ENCODE measurements around the gene OR13C2.
"Not testable (repeated sequence)": the region's sequence is repeated elsewhere in the genome, so short reads cannot be mapped to it uniquely, and the experiment has no call there.

Gene OR13C2

DNA sequence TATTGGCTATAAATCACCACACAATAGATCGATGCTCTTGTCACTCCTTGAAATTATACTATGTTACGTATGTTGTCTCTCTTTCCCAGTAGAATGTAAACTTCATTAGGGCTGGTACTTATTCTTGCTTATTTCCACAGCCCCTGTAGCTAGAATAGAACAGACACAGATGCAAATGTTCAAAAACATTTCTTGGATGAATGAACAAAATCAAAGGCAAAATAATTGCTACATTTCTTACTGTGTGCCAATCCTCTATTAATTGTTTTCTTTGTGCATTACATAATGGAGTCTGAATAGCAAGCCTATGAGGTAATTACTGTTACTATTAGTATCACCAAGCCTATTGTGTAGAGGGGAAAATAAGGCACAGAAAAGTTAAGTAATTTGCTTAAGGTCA is 725 bp upstream of the OR13C2 start:
- H3K4me3 ChIP-seq (ENCODE audit: low read length) = no peak overlapping the region
- TF ChIP-seq, protein P1, sequence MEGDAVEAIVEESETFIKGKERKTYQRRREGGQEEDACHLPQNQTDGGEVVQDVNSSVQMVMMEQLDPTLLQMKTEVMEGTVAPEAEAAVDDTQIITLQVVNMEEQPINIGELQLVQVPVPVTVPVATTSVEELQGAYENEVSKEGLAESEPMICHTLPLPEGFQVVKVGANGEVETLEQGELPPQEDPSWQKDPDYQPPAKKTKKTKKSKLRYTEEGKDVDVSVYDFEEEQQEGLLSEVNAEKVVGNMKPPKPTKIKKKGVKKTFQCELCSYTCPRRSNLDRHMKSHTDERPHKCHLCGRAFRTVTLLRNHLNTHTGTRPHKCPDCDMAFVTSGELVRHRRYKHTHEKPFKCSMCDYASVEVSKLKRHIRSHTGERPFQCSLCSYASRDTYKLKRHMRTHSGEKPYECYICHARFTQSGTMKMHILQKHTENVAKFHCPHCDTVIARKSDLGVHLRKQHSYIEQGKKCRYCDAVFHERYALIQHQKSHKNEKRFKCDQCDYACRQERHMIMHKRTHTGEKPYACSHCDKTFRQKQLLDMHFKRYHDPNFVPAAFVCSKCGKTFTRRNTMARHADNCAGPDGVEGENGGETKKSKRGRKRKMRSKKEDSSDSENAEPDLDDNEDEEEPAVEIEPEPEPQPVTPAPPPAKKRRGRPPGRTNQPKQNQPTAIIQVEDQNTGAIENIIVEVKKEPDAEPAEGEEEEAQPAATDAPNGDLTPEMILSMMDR (conservative IDR thresholded peaks at IDR 0.05; ENCODE audit: low read depth, low read length) = no peak
- DNase-seq (ENCODE audit: low read depth) = peak; percentile 63

DNA sequence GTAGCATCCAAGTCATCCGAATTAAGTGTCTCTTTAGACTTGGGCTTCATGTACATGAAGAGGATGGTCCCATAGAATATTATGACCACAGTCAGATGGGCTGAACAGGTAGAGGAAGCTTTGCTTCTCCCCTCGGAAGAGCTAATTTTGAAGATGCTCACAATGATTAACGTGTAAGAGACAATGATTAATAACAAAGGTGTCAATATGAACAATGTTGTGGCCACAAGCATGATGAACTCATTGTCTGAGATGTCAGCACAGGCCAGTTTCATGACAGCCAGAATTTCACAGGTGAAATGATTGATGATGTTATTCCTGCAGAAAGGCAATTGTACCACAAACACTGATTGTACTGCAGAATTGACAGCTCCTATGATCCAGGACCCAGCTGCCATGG is 626 bp downstream of the OR13C2 start:
- no peak for DNase-seq (ENCODE audit: low read depth)
- TF ChIP-seq, protein P1 (conservative IDR thresholded peaks at IDR 0.05; ENCODE audit: low read depth, low read length) = no peak
- no peak overlapping the region for H3K4me3 ChIP-seq (ENCODE audit: low read length)

DNA sequence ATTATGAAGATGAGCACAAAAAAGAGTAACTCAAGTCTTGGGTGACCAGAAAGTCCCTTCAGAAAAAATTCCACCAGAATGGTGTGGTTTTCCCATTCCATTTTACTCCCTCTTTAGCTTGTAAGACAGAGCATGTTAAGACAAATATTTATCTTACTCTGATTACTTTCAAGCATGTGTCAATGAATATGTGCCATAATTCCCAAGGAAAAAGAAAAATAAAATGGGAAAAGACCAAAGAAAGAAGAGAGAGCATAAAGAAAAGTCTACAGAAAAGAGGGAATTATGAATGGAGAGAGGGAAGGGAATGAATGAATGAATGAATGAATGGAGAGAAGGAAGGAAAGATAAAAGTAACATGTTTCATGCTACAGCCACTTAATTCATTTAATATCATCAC is 6.1 kb downstream of the OR13C2 start, which contains the start of gene OR13C5:
TSS of gene OR13C5 (minus strand) at position 101 of the 400 bp plus-strand sequence. CDS start at position 101, 0 bp downstream.
- not testable (repeated sequence) for DNase-seq (ENCODE audit: low read depth); H3K4me3 ChIP-seq (ENCODE audit: low read length)

DNA sequence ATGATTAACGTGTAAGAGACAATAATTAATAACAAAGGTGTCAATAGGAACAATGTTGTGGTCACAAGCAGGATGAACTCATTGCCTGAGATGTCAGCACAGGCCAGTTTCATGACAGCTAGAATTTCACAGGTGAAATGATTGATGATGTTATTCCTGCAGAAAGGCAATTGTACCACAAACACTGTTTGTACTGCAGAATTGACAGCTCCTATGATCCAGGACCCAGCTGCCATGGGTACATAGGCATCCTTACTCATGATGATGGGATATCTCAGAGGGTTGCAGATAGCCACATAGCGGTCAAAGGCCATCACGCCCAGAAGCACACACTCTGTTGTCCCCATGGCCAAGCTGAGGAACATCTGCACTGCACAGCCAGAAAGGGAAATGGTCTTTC is 6.7 kb downstream of the OR13C2 start:
- H3K4me3 ChIP-seq (ENCODE audit: low read length); DNase-seq (ENCODE audit: low read depth): not testable (repeated sequence)

DNA sequence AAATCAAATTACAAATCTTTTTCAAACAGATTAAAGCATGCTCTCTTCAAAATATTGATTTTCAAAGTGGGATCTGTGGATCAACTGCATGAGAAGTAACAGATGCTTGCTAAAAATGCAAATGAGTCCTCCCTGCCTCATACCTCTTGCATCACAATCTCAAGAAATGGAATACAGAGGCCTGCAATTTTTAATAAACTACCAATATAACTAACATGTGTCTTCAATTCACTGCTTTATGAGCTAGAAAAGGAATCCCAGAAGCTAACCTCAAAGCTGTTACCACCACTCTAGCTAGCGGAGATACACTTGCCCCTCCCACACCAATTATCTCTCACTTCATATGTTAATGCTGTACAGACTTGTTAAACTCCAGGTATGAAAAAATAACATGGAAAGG is 15.8 kb downstream of the OR13C2 start:
- TF ChIP-seq, protein P1 (conservative IDR thresholded peaks at IDR 0.05; ENCODE audit: low read depth, low read length) = no peak
- no peak overlapping the region for H3K4me3 ChIP-seq (ENCODE audit: low read length)
- DNase-seq (ENCODE audit: low read depth) = no peak

DNA sequence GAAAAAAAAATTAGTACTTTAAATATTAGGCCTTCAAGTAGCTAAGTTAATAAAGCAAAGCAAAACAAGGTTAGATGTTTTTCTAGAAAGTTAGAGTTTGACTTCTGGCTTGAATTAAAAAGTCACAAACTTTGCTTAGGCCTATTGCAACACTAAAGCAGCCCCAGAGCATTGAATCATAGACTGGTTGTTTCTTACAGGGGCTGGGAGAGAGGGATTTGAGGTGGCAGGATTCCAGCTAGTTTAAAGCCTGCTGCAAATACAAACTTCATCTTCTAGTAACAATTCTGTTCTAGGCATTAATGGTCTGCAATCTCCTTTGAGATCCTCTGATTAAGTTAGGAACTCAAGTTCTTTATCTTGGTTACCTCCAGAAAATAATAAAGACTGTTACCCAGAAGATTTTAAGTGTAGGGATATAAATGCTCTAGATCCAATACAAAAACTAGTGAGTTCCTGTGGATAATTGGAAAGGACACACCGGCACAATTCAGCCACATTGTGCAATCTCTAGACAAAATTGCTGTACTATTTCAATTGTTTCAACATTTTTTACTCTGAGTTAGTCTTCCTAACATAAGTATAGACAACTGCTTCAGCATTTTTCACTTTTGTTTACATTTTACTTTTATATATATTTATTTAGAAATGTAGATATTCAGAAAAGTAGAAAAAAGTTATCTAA is 18.8 kb downstream of the OR13C2 start:
- no peak overlapping the region for H3K4me3 ChIP-seq (ENCODE audit: low read length)
- TF ChIP-seq, protein P1 (conservative IDR thresholded peaks at IDR 0.05; ENCODE audit: low read depth, low read length) = no peak
- peak; percentile 61 for DNase-seq (ENCODE audit: low read depth)

DNA sequence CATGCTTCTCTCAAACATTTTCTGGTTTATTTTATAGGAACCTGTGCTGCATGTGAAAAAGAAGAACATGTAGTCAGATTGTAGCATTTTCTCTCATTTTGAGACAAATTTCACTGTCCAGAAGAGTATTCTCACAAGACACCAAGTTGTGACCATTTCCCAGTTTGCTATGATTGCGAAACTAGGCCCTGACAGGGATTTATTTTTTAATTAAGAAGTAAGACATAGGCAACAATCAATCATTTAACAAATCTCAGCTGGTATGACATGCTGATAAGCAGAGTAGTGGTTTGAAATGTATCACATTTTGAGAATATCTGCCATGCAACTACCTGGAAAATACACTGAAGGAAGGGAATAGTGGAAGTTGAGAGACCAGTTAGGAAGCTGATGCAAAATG is 24.9 kb downstream of the OR13C2 start:
- no peak for DNase-seq (ENCODE audit: low read depth)
- no peak overlapping the region for H3K4me3 ChIP-seq (ENCODE audit: low read length)
- TF ChIP-seq, protein P1 (conservative IDR thresholded peaks at IDR 0.05; ENCODE audit: low read depth, low read length) = no peak

DNA sequence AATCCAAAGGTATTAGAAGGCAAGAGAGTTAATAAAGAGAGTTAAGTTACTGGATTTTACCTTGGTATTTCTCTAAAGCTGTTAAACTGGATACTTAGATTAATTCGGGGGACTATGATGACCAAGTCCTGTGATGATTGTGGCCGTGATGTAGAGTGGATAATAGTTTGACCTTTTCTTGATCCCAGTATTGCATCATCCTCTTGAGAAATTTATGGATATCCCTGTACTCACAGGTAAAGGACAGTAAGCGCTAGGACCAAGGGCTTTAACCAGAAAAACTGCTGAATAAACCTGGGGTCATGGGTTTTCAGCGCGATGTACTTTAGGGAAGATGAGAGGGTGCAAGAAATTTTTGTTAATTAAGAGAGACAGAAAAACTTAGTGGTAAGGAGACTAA is 28.2 kb downstream of the OR13C2 start:
- TF ChIP-seq, protein P1 (conservative IDR thresholded peaks at IDR 0.05; ENCODE audit: low read depth, low read length) = no peak
- DNase-seq (ENCODE audit: low read depth) = no peak
- H3K4me3 ChIP-seq (ENCODE audit: low read length) = no peak overlapping the region
